T-helper 2 cell treated with Interferon-gamma antibody and Interleukin-4, amounts not matched to agents 5 μg/mL and 100 μg/mL, for 36 hours (primary cell): ENCODE data around the gene RAD51C.
A peak's percentile ranks its signal among the peaks of the same experiment; 100 is the strongest.
"Not testable (repeated sequence)": the region's sequence is repeated elsewhere in the genome, so short reads cannot be mapped to it uniquely, and the experiment has no call there.

Experiments used
- DNase-seq: peaks from one replicate; pipeline ENCODE4 v3.0.0; 2021; ENCODE audit warnings: low spot score
- H3K27ac Mint-ChIP-seq: one replicate; pipeline ENCODE4 v1.8.0; 2021; ENCODE audit warnings: mild to moderate bottlenecking, mixed read lengths
- H3K27me3 Mint-ChIP-seq: one replicate; pipeline ENCODE4 v1.8.0; 2021; ENCODE audit warnings: low read depth, mixed read lengths
- H3K36me3 Mint-ChIP-seq: one replicate; pipeline ENCODE4 v1.8.0; 2021; ENCODE audit warnings: low read depth, mixed read lengths
- H3K4me1 Mint-ChIP-seq: one replicate; pipeline ENCODE4 v1.8.0; 2021; ENCODE audit warnings: low read depth, mixed read lengths
- H3K4me3 Mint-ChIP-seq: one replicate; pipeline ENCODE4 v1.8.0; 2022; ENCODE audit warnings: mild to moderate bottlenecking, moderate library complexity, mixed read lengths
- H3K9me3 Mint-ChIP-seq: one replicate; pipeline ENCODE4 v1.8.0; 2021; ENCODE audit warnings: mixed read lengths

Gene RAD51C

GRCh38 chr17:58692239-58693055, at the start of gene RAD51C:
TSS of gene RAD51C (plus strand) at chr17:58692602. CDS start at chr17:58692644, 42 bp downstream.
- peak; percentile 88 for DNase-seq
- Mint-ChIP-seq H3K36me3 (peaks cover 25% of the 10 kb centered on the region), H3K27me3 (no peaks in the 10 kb centered on the region), H3K4me3 (peak within 1 kb of the TSS; percentile 92), H3K4me1 (peaks cover 23% of the 10 kb centered on the region), H3K27ac (peak within 1 kb of the TSS; percentile 94), H3K9me3 (peaks cover 4% of the 10 kb centered on the region)

GRCh38 chr17:58643147-58643546, 49.3 kb upstream of the RAD51C start:
- no peak for DNase-seq
- Mint-ChIP-seq H3K36me3 (no peaks in the 10 kb centered on the region), H3K4me1 (peaks cover 7% of the 10 kb centered on the region), H3K27ac (no peak overlapping the region), H3K27me3 (no peaks in the 10 kb centered on the region), H3K9me3 (no peaks in the 10 kb centered on the region), H3K4me3 (no peak overlapping the region)

GRCh38 chr17:58648236-58648635, 44.2 kb upstream of the RAD51C start:
- Mint-ChIP-seq H3K27me3 (peaks cover 2% of the 10 kb centered on the region), H3K4me3 (no peak overlapping the region), H3K9me3 (no peaks in the 10 kb centered on the region), H3K4me1 (peaks cover 5% of the 10 kb centered on the region), H3K27ac (no peak overlapping the region), H3K36me3 (no peaks in the 10 kb centered on the region)
- DNase-seq: no peak

- Mint-ChIP-seq H3K27ac (peak overlapping the region; percentile 97), H3K4me1 (peaks cover 22% of the 10 kb centered on the region), H3K4me3 (peak overlapping the region; percentile 75)
- DNase-seq: peak; percentile 33
- H3K36me3 Mint-ChIP-seq, H3K9me3 Mint-ChIP-seq, H3K27me3 Mint-ChIP-seq: not testable (repeated sequence)
Observed at GRCh38 chr17:58657962-58658803, 34.2 kb upstream of the RAD51C start.

GRCh38 chr17:58658804-58659713, 33.3 kb upstream of the RAD51C start:
- H3K9me3 Mint-ChIP-seq: peaks cover 3% of the 10 kb centered on the region
- peak overlapping the region; percentile 75 for H3K4me3 Mint-ChIP-seq
- H3K4me1 Mint-ChIP-seq: peaks cover 22% of the 10 kb centered on the region
- DNase-seq: peak; percentile 78
- peaks cover 6% of the 10 kb centered on the region for H3K27me3 Mint-ChIP-seq
- peak overlapping the region; percentile 97 for H3K27ac Mint-ChIP-seq
- no peaks in the 10 kb centered on the region for H3K36me3 Mint-ChIP-seq

- Mint-ChIP-seq H3K4me1 (peaks cover 22% of the 10 kb centered on the region), H3K27ac (peak overlapping the region; percentile 97), H3K4me3 (peak overlapping the region; percentile 75)
- H3K27me3 Mint-ChIP-seq, H3K36me3 Mint-ChIP-seq, H3K9me3 Mint-ChIP-seq, DNase-seq: not testable (repeated sequence)
Observed at GRCh38 chr17:58659714-58660084, 32.7 kb upstream of the RAD51C start.

GRCh38 chr17:58660621-58661020, 31.8 kb upstream of the RAD51C start:
- Mint-ChIP-seq H3K4me1 (peaks cover 22% of the 10 kb centered on the region), H3K36me3 (no peaks in the 10 kb centered on the region), H3K9me3 (peaks cover 3% of the 10 kb centered on the region), H3K27me3 (peaks cover 6% of the 10 kb centered on the region), H3K27ac (no peak overlapping the region), H3K4me3 (peak overlapping the region; percentile 34)
- DNase-seq: no peak

- no peak overlapping the region for H3K27ac Mint-ChIP-seq
- peaks cover 24% of the 10 kb centered on the region for H3K4me1 Mint-ChIP-seq
- H3K4me3 Mint-ChIP-seq: no peak overlapping the region
- peaks cover 3% of the 10 kb centered on the region for H3K9me3 Mint-ChIP-seq
- H3K36me3 Mint-ChIP-seq: no peaks in the 10 kb centered on the region
- DNase-seq: no peak
- H3K27me3 Mint-ChIP-seq: peaks cover 6% of the 10 kb centered on the region
Observed at GRCh38 chr17:58661499-58661898, 30.9 kb upstream of the RAD51C start.

GRCh38 chr17:58664302-58664701, 28.1 kb upstream of the RAD51C start:
- no peak overlapping the region for H3K27ac Mint-ChIP-seq
- no peak overlapping the region for H3K4me3 Mint-ChIP-seq
- no peak for DNase-seq
- H3K36me3 Mint-ChIP-seq: no peaks in the 10 kb centered on the region
- peaks cover 15% of the 10 kb centered on the region for H3K27me3 Mint-ChIP-seq
- H3K4me1 Mint-ChIP-seq: peaks cover 12% of the 10 kb centered on the region
- H3K9me3 Mint-ChIP-seq: no peaks in the 10 kb centered on the region

- Mint-ChIP-seq H3K9me3 (no peaks in the 10 kb centered on the region), H3K27ac (no peak overlapping the region), H3K27me3 (peaks cover 15% of the 10 kb centered on the region), H3K4me3 (peak overlapping the region; percentile 48), H3K36me3 (no peaks in the 10 kb centered on the region), H3K4me1 (peaks cover 8% of the 10 kb centered on the region)
- DNase-seq: no peak
Observed at GRCh38 chr17:58665946-58666857, 26.2 kb upstream of the RAD51C start.

- no peak overlapping the region for H3K27ac Mint-ChIP-seq
- DNase-seq: peak; percentile 13
- H3K36me3 Mint-ChIP-seq: no peaks in the 10 kb centered on the region
- H3K9me3 Mint-ChIP-seq: no peaks in the 10 kb centered on the region
- H3K27me3 Mint-ChIP-seq: peaks cover 15% of the 10 kb centered on the region
- peaks cover 8% of the 10 kb centered on the region for H3K4me1 Mint-ChIP-seq
- H3K4me3 Mint-ChIP-seq: peak overlapping the region; percentile 48
Observed at GRCh38 chr17:58666858-58667267, 25.5 kb upstream of the RAD51C start.

- H3K27ac Mint-ChIP-seq: no peak overlapping the region
- no peaks in the 10 kb centered on the region for H3K36me3 Mint-ChIP-seq
- no peak for DNase-seq
- no peak overlapping the region for H3K4me3 Mint-ChIP-seq
- peaks cover 15% of the 10 kb centered on the region for H3K27me3 Mint-ChIP-seq
- H3K9me3 Mint-ChIP-seq: no peaks in the 10 kb centered on the region
- peaks cover 8% of the 10 kb centered on the region for H3K4me1 Mint-ChIP-seq
Observed at GRCh38 chr17:58667934-58668597, 24.3 kb upstream of the RAD51C start.
